HG02571 (cell line): ENCODE measurements around the gene CD163.
"Not testable (repeated sequence)": the region's sequence is repeated elsewhere in the genome, so short reads cannot be mapped to it uniquely, and the experiment has no call there.

Experiments used
- ATAC-seq: cut with Tn5 transposase; IDR thresholded peaks from one replicate; pipeline ENCODE4 v1.9.1; 2021; ENCODE audit warnings: mild to moderate bottlenecking, moderate library complexity; ENCODE audit not compliant: unreplicated experiment

The CD163 gene

GRCh38 chr12:7503686-7504415 lies at the start of gene CD163:
CD163 (minus strand) TSS chr12:7503777; CDS start chr12:7503690, 87 bp downstream.
- no peak for ATAC-seq

DNA sequence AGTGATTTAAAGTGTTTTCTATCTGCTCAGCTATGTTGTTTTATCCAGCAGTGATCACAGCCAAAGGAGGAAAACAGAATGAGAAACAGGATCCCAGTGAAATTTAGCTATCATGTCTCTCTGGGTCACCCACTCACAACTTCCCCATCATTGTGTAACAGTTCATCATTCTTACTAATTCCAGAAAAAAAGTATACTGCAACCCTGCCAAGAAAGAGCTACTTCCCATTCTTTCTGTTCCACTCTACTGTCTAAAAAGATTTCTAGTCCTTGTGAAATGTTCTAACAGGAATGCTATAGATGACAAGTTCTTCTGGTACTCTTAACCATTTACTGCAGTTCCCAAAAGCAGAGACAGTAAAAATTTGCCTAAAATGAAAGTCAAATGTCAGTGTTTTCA lies 39.2 kb upstream of the CD163 start:
- ATAC-seq, result no peak

DNA sequence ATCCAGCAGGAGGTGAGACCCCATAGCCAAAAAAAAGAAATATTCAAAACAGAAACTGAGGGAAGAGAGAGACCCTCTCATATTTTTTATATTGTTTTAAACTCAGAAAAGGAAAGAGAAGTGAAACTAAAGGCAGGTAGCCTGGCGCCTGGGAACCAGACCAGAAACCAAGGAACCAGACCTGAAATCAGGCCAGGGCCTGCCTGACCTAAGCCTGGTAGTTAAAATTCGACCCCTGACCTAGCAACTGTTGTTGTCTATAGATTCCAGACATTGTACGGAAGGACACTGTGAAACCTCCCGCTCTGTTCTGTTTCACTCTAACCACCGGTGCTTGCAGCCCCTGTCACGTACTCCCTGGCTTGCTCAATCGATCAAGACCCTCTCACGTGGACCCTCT lies 38.5 kb upstream of the CD163 start:
- ATAC-seq, result no peak

DNA sequence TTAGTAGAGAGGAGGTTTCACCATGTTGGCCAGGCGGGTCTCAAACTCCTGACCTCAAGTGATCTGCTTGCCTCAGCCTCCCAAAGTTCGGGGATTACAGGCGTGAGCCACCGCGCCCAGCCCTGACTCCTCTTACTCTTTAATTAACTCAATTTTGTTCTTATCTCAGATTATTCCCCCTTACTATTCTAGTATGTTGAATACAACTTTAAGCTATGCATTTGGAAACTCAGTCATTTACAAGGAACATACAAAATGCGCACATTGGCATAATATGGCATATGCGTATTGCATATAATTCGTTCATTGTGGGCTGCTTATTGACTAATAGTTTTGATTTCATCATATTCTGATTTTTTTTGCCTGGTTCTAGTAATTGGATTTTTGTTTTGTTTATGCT lies 10.8 kb upstream of the CD163 start:
- ATAC-seq, result no peak

GRCh38 chr12:7512553-7512952 lies 9.0 kb upstream of the CD163 start:
- ATAC-seq, result no peak

- ATAC-seq, result not testable (repeated sequence)
Measured at GRCh38 chr12:7509793-7510470, 6.4 kb upstream of the CD163 start.

GRCh38 chr12:7502612-7503011 lies 965 bp downstream of the CD163 start:
- ATAC-seq, result no peak

- ATAC-seq, result no peak
Measured at GRCh38 chr12:7501031-7501588, 2.5 kb downstream of the CD163 start.

GRCh38 chr12:7499636-7500035 lies 3.9 kb downstream of the CD163 start:
- no peak for ATAC-seq

DNA sequence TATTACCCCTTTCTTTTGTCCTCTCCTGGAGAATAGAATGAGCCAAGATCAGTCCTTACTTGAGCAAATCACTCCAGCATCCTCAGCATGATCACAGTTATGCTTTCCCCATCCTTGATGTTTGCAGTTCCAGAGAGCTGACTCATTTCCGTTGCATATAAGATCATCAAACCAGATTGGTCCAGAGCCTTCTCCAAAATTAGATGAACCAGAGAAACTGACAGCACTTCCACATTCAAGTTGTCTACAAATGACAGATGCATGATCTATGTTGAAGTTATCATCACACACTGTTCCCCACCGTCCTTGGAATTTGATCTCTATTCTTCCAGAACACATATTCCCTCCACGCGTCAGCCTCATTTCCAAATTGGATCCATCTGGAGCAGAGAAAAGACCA lies 4.8 kb downstream of the CD163 start:
- no peak for ATAC-seq

- ATAC-seq, result no peak
Measured at GRCh38 chr12:7497661-7498060, 5.9 kb downstream of the CD163 start.

DNA sequence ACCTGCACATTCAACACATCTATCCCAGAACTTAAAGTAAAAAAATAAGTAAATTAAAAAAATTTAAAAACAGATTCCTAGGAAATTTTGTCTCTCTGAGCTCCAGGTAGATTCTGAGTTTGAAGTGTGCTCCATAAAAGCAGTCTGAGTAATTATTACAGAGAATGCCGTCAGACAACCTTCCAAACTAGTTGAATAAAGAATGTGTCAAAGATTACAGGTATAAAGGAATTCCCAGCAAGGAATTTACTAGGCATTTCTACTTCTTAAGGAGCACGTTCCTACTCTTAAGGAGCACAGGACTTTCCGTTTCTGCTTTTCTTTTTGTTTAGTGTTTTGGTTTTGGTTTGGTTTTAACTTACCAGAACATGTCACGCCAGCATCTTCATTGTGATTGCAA lies 7.1 kb downstream of the CD163 start:
- no peak for ATAC-seq

DNA sequence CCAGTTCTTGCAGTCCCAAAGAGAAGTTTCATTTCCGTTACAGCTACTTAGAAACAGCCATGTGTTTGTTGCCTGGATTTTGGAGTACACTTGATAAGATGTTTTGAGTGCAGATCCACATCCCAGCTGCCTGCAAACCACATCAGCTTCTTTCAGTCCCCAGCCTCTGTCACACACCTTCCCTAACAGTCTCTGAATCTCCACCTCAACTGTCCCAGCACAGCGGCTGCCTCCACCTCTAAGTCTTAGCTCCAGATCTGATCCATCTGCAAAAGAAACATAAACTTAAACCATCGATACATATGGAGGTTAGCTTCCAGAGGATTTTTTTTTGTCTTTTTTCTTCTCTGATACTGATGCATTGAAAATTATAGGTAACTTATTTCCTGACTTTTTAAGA lies 8.4 kb downstream of the CD163 start:
- ATAC-seq, result no peak

GRCh38 chr12:7493006-7493405 lies 10.6 kb downstream of the CD163 start:
- ATAC-seq, result no peak

- no peak for ATAC-seq
Measured at GRCh38 chr12:7486512-7486911, 17.1 kb downstream of the CD163 start.

DNA sequence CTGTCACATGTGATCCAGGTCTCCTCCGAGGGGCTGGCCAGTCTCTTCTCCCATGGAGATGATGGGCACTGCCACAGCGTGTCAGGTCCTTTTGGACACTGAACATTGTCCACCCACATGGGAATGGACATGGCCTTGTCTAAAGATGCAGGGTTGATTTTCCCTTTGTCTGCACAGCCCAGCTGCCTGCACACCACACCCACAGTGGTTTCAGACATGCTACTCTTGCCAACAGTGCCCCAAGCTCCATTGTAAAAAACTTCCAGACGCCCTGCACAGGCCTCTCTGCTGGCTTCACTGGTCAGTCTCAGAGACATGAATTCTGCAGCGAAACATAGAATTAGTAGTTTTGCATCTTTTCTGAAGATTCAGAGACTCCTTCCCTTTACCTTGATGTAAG lies 18.5 kb downstream of the CD163 start:
- ATAC-seq, result no peak

DNA sequence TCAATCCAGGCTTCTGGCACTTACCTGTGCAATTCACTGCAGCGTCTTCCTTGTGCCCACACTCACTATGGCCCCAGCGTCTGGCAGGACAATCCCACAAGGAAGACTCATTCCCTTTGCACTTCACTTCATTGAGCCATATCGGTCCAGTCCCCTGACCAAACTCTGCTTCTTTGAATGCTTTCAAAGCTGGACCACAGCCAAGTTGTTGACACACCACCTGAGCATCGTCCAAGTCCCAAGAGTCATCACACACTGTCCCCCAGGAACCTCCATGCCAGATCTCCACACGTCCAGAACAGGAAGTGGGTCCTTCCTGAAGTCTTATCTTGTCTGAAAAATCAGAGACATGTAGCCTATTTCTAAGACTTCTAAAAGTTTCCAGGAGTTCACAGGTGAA lies 20.2 kb downstream of the CD163 start:
- ATAC-seq, result no peak

DNA sequence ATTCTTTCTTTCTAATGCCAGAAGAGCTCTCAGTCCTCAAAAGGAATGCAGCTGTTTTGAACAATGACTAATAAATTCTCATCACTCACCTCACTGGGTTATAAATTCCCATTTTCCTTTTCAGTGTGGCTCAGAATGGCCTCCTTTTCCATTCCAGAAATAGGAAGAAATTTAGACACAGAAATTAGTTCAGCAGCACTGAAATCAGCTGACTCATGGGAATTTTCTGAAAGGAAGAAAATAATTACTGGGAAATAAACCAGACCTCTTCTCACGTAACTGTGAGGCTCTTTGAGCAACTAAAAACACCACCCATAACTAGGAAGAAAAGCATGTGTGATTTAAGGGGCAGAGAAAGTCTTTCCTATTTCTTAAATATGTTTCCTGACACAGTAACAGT lies 23.8 kb downstream of the CD163 start:
- no peak for ATAC-seq

- ATAC-seq, result no peak
Measured at GRCh38 chr12:7472060-7472459, 31.5 kb downstream of the CD163 start.

GRCh38 chr12:7460375-7461259 lies 43.0 kb downstream of the CD163 start:
- ATAC-seq, result no peak

DNA sequence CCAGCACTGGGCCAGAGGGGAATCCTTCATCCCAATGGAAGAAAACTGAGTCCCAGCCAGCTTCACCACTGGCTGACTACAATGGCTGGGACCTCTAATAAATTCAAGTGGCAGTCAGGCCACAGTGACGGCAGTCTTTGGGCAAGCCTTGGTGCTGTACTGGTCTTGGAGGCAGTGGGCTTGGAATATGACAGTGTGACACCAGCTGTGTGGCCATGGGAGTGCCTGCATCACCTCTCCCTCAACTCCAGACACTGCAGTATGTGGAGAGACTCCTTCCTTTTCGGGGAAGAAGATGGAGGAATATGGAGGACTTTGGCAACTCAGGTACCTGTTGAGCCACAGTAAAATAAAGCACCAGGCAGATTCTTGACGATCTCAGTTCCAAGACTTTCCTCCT lies 43.6 kb downstream of the CD163 start:
- no peak for ATAC-seq
